HG03342 (cell line): Measurements from ENCODE around the gene DNA2.

Source experiments
- ATAC-seq: cut with Tn5 transposase; IDR thresholded peaks from one replicate; pipeline ENCODE4 v1.9.1; 2021; ENCODE audit warnings: mild to moderate bottlenecking, moderate library complexity; ENCODE audit not compliant: unreplicated experiment

DNA2 gene

DNA sequence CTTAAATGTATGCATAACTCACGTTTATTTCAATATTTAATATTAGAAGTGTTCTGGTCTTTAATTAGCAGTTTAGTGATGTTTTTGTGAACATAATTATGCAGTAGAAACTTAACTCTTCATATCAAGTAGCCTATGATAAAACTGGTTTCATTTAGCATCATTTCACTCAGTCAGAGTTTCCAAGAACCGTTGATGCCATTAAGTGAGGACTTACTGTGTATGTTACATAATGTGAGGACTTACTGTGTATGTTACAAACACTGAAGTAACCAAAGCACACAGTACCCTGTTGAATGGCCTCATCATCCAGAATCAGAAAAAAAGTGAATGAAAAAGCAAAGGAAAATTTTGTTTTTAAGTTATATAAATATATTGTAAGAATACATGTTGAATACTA, 106.2 kb downstream of the DNA2 start:
- no peak for ATAC-seq

DNA sequence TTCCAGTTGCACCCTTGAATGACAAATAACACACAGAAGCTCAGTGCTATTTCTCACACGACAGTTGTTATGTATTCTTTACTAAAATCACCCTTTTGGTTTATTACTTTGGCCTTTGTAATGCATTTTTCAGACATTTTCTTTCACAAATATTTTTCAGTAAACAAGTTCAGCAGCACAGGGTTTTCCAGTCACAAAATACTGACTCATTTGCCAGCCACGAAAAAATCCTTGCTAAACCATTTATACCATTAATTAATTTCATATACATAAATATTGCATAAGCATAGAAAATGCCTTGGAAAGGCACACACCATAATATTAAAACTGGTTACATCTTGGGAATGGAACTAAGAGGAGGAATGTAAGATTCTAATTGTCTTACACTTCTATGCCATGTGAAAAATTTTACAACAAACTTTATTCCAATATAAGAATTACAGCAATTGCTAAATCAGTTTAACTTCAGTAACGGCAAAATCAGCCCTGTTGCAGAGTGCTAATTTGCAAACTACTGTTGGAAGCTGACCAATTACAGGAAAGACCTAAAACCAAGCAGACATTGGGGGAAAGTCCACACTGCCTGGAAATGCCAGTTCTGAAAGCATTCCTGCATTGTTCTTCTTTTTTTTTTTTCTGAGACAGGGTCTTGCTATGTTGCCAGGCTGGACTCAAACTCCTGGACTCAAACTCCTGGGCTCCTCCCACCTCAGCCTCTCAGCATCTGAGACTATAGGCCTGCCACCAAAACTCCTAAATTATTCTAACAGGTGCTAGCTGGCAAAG, 107.5 kb downstream of the DNA2 start:
- no peak for ATAC-seq
